Uterus (tissue), 2 donors: ENCODE measurements around the gene IGFBP4.

Experiments
- POLR2A ChIP-seq, 2 donors: fragments of 450-650 bp; IDR thresholded peaks; one replicate each; pipeline ENCODE4 v1.6.1; 2016; ENCODE audit warnings: antibody characterized with exemption in 2 of 2, mild to moderate bottlenecking in 1 of 2, moderate library complexity in 1 of 2
- TF ChIP-seq, protein P1 (sequence below), 4 experiments: fragments of 200-600 bp in 2 of 4; fragments of 450-650 bp in 2 of 4; sonication (generic) in 2 of 4; IDR thresholded peaks; one replicate each; pipeline ENCODE4 v1.5.1; 2016 to 2019; ENCODE audit warnings: antibody characterized with exemption in 4 of 4, mild to moderate bottlenecking in 2 of 4, moderate library complexity in 1 of 4

DNA sequence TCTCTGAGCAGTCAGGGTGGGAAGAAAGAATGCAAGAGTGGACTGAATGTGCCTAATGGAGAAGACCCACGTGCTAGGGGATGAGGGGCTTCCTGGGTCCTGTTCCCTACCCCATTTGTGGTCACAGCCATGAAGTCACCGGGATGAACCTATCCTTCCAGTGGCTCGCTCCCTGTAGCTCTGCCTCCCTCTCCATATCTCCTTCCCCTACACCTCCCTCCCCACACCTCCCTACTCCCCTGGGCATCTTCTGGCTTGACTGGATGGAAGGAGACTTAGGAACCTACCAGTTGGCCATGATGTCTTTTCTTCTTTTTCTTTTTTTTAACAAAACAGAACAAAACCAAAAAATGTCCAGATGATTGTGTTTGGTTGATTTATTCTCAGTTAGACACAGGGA is 14.1 kb downstream of the IGFBP4 start:
- TF ChIP-seq, protein P1, sequence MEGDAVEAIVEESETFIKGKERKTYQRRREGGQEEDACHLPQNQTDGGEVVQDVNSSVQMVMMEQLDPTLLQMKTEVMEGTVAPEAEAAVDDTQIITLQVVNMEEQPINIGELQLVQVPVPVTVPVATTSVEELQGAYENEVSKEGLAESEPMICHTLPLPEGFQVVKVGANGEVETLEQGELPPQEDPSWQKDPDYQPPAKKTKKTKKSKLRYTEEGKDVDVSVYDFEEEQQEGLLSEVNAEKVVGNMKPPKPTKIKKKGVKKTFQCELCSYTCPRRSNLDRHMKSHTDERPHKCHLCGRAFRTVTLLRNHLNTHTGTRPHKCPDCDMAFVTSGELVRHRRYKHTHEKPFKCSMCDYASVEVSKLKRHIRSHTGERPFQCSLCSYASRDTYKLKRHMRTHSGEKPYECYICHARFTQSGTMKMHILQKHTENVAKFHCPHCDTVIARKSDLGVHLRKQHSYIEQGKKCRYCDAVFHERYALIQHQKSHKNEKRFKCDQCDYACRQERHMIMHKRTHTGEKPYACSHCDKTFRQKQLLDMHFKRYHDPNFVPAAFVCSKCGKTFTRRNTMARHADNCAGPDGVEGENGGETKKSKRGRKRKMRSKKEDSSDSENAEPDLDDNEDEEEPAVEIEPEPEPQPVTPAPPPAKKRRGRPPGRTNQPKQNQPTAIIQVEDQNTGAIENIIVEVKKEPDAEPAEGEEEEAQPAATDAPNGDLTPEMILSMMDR (IDR thresholded peaks at IDR 0.05), result no peak
- no peak for TF ChIP-seq POLR2A (IDR thresholded peaks at IDR 0.05)
